HepG2 (cell line): Measurements from ENCODE around the gene RALB. TPM values are rescaled to one million over a fixed set of nuclear protein-coding genes. Genes with fewer than 3 reads are reported as not detected.

ENCODE experiments used
- HNRNPK ChIP-seq: fragments of 200-400 bp; formaldehyde crosslinking; IDR thresholded peaks from 2 replicates; pipeline ENCODE4 v1.6.1; 2018; ENCODE audit warnings: low read length, low read depth, moderate library complexity, mild to moderate bottlenecking; ENCODE audit not compliant: poor library complexity, severe bottlenecking
- MLLT10 ChIP-seq: sonication (generic); formaldehyde crosslinking; IDR thresholded peaks from 2 replicates; pipeline ENCODE4 v1.4.0; 2020; ENCODE audit warnings: missing genetic modification reagents
- NFATC3 ChIP-seq: sonication (generic); formaldehyde crosslinking; IDR thresholded peaks from 2 replicates; pipeline ENCODE4 v1.5.1; 2020; ENCODE audit warnings: mild to moderate bottlenecking, missing genetic modification reagents
- SOX13 ChIP-seq, 3 experiments: fragments of 450-650 bp in 1 of 3; sonication (generic) in 1 of 3; formaldehyde crosslinking in 1 of 3; IDR thresholded peaks in 2 of 3; conservative IDR thresholded peaks in 1 of 3; 2 replicates each; pipeline versions ENCODE4 v1.5.0 to v1.6.1; 2016 to 2020; ENCODE audit warnings: antibody characterized with exemption in 1 of 3, mild to moderate bottlenecking in 1 of 3, missing compliant biosample characterization in 1 of 3, missing genetic modification reagents in 1 of 3, moderate library complexity in 1 of 3
- SRSF4 ChIP-seq: fragments of 200-400 bp; formaldehyde crosslinking; IDR thresholded peaks from one replicate; pipeline ENCODE4 v1.6.1; 2018; ENCODE audit warnings: mild to moderate bottlenecking, low read depth, low read length, moderate library complexity; ENCODE audit not compliant: poor library complexity, severe bottlenecking
- TAF15 ChIP-seq: fragments of 200-400 bp; formaldehyde crosslinking; IDR thresholded peaks from one replicate; pipeline ENCODE4 v1.6.1; 2018; ENCODE audit warnings: mild to moderate bottlenecking, low read depth, low read length; ENCODE audit not compliant: poor library complexity, severe bottlenecking
- YEATS4 ChIP-seq: sonication (generic); formaldehyde crosslinking; IDR thresholded peaks from 2 replicates; pipeline ENCODE4 v1.4.0; 2020; ENCODE audit warnings: missing genetic modification reagents, borderline replicate concordance
- ZNF160 ChIP-seq: sonication (generic); formaldehyde crosslinking; IDR thresholded peaks from 2 replicates; pipeline ENCODE4 v1.8.0; 2022; ENCODE audit warnings: mild to moderate bottlenecking, inconsistent platforms, missing genetic modification reagents
- ZNF747 ChIP-seq: sonication (generic); formaldehyde crosslinking; IDR thresholded peaks from 2 replicates; pipeline ENCODE4 v1.8.1; 2023; ENCODE audit warnings: missing genetic modification reagents, mild to moderate bottlenecking, borderline replicate concordance
- polyA plus RNA-seq, 8 experiments: library from polyadenylated mRNA; depleted of rRNA in 3 of 8; stranded (reverse) in 7 of 8; unstranded in 1 of 8; fragments of >200 nt; fragmentation: Illumina TruSeq in 4 of 8; extraction: Trizol in 4 of 8; gene quantifications; 2 replicates each; pipeline versions ENCODE4 v1.2.1 to v1.2.3, GENCODE V29; 2011 to 2016; ENCODE audit warnings: low read depth in 4 of 8, missing spikeins in 1 of 8, mixed read lengths in 1 of 8; ENCODE audit not compliant: insufficient read depth in 1 of 8
- total RNA-seq, 5 experiments: library from RNA; depleted of rRNA; stranded (reverse); fragments of >200 nt; fragmentation: Illumina TruSeq; extraction: Trizol; gene quantifications; 2 replicates each; pipeline ENCODE4 v1.2.3, GENCODE V29; 2016; ENCODE audit warnings: low read depth in 1 of 5
- TF ChIP-seq, protein P1 (sequence below): sonication (generic); formaldehyde crosslinking; IDR thresholded peaks from 2 replicates; pipeline ENCODE4 v1.5.0; 2020; ENCODE audit warnings: mild to moderate bottlenecking, missing genetic modification reagents
- TF ChIP-seq, protein P2 (sequence below): sonication (generic); formaldehyde crosslinking; IDR thresholded peaks from 2 replicates; pipeline ENCODE4 v1.8.0; 2022; ENCODE audit warnings: missing genetic modification reagents, mild to moderate bottlenecking, moderate library complexity, borderline replicate concordance
- TF ChIP-seq, protein P3 (sequence below): sonication (generic); formaldehyde crosslinking; IDR thresholded peaks from 2 replicates; pipeline ENCODE4 v1.5.1; 2020; ENCODE audit warnings: missing genetic modification reagents, mild to moderate bottlenecking, borderline replicate concordance

Gene RALB
- total and polyA plus RNA-seq, 2 of the 13 experiments (the other 11 are each of a cell fraction or from before 2014, with no cell fraction given): 37.8 to 43.2 TPM

DNA sequence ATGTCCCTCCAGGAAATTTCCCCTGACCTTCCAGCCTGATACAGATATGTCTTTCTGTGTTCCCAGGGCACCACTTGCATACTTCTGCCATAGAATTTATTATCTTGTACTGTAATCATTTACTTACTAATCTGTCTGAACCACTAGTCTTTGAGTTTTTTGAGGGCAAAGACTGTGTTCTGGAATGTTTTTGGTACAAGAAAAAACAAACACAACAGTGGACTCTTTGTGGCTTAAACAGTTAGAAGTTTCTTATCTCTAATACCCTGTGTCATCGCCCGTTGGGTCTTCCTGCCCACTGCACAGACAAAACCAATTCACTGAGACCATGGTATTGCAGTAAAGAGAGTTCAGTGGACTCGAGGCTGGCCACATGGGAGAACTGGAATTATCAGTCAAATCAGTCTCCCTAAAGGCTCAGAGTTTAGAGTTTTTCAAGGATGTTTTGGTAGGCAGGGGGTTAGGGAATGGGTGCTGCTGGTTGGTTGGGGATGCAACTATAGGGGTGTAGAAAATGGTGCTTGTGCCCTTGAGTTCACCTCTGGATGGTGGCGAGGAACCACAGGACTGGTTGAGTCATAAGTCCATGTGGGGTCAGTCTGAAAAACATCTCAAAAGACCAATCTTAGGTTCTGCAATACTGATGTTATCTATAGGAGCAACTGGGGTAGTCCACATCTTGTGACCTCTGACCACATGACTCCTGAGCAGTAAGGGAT, 20.3 kb downstream of the RALB start (continued):
- TF ChIP-seq, protein P1, sequence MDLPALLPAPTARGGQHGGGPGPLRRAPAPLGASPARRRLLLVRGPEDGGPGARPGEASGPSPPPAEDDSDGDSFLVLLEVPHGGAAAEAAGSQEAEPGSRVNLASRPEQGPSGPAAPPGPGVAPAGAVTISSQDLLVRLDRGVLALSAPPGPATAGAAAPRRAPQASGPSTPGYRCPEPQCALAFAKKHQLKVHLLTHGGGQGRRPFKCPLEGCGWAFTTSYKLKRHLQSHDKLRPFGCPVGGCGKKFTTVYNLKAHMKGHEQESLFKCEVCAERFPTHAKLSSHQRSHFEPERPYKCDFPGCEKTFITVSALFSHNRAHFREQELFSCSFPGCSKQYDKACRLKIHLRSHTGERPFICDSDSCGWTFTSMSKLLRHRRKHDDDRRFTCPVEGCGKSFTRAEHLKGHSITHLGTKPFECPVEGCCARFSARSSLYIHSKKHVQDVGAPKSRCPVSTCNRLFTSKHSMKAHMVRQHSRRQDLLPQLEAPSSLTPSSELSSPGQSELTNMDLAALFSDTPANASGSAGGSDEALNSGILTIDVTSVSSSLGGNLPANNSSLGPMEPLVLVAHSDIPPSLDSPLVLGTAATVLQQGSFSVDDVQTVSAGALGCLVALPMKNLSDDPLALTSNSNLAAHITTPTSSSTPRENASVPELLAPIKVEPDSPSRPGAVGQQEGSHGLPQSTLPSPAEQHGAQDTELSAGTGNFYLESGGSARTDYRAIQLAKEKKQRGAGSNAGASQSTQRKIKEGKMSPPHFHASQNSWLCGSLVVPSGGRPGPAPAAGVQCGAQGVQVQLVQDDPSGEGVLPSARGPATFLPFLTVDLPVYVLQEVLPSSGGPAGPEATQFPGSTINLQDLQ: no peak
- TF ChIP-seq SOX13 (IDR thresholded peaks at IDR 0.05) (peak; percentile 63; the same call in 1 of the 2 replicates), SOX13 (CRISPR knock-in tag; conservative IDR thresholded peaks at IDR 0.05 in 1 of 2, IDR thresholded peaks at IDR 0.05 in 1 of 2) (peak in 1 of 2 experiments; percentile 88; a peak in 2 of 4 replicates), TAF15 (no peak), ZNF747 (CRISPR knock-in tag) (peak; percentile 72; the same call in 1 of the 2 replicates), YEATS4 (CRISPR knock-in tag) (peak; percentile 51; the same call in 1 of the 2 replicates), NFATC3 (CRISPR knock-in tag) (peak; percentile 65; the same call in 1 of the 2 replicates), MLLT10 (CRISPR knock-in tag) (no peak), SRSF4 (no peak), HNRNPK (no peak), ZNF160 (no peak)
- TF ChIP-seq, protein P2, sequence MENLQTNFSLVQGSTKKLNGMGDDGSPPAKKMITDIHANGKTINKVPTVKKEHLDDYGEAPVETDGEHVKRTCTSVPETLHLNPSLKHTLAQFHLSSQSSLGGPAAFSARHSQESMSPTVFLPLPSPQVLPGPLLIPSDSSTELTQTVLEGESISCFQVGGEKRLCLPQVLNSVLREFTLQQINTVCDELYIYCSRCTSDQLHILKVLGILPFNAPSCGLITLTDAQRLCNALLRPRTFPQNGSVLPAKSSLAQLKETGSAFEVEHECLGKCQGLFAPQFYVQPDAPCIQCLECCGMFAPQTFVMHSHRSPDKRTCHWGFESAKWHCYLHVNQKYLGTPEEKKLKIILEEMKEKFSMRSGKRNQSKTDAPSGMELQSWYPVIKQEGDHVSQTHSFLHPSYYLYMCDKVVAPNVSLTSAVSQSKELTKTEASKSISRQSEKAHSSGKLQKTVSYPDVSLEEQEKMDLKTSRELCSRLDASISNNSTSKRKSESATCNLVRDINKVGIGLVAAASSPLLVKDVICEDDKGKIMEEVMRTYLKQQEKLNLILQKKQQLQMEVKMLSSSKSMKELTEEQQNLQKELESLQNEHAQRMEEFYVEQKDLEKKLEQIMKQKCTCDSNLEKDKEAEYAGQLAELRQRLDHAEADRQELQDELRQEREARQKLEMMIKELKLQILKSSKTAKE (CRISPR knock-in tag): no peak
- TF ChIP-seq, protein P3, sequence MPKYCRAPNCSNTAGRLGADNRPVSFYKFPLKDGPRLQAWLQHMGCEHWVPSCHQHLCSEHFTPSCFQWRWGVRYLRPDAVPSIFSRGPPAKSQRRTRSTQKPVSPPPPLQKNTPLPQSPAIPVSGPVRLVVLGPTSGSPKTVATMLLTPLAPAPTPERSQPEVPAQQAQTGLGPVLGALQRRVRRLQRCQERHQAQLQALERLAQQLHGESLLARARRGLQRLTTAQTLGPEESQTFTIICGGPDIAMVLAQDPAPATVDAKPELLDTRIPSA (CRISPR knock-in tag): no peak
